ENCODE results near the gene ULK4.
"Not testable (repeated sequence)": the region's sequence is repeated elsewhere in the genome, so short reads cannot be mapped to it uniquely, and the experiment has no call there.

Gene ULK4

GRCh38 chr3:41478278-41478677 is 483.6 kb downstream of the ULK4 start:
- DNase-seq, result no peak

DNA sequence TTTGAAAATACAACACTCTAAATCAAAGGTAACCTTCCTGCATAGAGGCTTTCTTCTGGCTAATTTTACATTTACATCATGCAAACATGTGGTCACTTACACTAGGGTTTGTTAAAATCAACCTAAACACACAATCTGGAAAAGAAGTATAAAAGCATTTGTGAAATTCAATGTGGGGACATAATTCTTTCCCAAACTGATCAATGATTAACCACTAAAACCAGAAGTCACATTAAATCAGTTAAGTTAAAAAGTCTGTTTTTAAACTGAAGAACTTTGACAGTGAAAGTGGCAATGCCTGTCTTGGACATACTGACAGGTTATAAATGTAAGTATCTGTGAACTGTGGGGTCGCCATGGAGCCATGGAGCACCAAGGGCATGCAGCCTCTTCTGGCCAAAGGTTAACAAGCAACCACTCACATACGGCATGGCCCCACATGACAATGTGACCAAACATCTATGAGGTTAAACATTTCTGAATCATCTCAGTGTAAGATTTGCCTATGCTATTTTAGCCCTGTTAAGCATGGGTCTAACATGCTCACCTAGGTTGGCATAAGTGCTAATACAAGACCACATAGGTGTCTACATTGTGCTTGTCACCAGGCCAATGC is 484.4 kb downstream of the ULK4 start:
- no peak for DNase-seq

- no peak for DNase-seq
Measured at GRCh38 chr3:41469083-41469482, 492.8 kb downstream of the ULK4 start.

DNA sequence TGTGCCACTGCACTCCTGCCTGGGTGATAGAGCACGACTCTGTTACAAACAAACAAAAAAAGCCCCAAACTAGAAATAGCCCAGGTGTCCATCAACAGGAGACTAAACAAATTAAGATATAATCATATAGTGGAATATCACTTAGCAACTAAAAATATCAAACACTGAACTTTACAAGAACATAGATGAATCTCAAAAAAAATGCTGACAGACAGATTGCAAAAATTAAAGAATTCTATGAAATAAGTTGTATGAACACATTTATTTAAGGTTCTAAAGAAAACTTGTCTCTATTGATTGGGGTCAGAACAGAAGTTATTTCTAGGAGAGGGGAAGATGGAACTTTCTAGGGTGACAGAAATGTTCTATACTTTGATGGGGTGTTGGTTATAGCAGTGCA is 494.4 kb downstream of the ULK4 start:
- no peak for DNase-seq

DNA sequence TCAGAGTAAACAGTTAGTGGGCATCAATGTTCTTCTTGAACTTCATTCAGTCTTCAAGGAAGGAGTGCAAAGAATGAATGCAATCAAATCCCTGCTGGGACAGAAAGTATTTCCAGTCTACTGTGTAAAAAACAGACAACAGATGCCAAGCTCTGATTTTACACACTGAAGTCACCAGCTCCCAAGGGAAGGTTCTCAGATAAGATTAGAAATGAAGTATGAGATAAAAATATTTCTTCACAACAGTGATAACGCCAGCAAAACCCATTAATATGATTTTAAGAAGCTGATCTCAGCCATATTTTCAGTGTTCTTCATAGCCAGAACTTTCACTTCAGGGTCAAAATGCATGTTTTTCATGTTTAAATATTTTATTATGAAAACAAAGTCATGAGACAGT is 497.0 kb downstream of the ULK4 start:
- DNase-seq, result no peak

GRCh38 chr3:41464401-41464800 is 497.5 kb downstream of the ULK4 start:
- no peak for DNase-seq

- no peak for DNase-seq
Measured at GRCh38 chr3:41462103-41462691, 499.7 kb downstream of the ULK4 start.

DNA sequence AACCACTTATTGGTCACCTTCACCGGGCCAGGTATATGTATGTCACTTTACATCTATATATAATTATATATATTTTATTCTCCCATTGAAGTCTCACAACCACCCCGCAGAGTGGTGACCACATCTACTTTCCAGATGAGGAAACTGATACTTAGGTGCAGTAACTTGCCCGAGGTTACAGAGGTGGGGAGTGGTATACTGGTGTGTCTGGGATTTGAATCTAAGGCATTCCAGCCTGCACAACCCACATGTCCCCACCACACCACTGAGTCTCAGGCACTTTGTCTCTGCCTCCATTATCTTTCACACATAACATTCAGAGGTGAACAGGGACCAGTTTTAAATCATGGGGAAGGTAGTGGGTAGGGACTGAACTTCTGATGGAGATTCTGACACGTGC is 501.2 kb downstream of the ULK4 start:
- DNase-seq, result no peak

DNA sequence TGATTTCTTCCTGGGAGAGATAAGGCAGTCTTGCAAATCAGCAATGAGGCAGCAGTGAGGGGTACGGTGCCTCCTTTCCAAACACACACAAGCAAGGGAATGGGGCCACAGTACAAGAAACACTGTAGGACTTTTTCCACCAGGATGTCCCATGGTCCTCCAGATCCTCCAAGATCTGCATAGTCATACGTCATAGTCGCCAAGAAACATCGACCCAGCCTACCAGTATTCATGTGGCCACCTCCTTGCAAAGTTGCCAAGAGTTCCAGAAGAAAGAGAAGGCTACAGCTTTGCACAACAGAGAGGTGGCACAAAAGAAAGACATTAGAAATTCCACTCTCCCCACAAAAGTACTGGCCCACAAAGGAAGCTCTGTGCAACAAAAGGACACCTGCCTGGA is 504.7 kb downstream of the ULK4 start:
- DNase-seq, result no peak

DNA sequence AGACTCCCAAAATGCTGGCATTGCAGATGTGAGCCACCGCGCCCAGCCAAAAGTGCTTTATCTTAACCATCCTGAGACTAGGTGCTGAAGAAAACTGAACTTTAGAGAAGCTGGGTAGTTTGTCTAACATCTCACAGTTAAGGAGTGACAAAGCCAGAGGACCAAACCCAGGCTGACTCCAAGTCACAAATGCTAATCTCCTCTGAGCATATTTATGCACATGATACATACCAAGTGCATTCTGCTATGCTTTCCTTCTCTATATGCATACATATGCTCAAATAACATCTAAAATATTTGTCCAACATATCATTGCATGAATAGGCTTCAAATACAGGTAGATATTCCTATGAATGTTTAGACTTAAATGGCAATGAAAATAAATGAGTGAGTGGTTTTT is 505.7 kb downstream of the ULK4 start:
- no peak for DNase-seq

- DNase-seq, result not testable (repeated sequence)
Measured at GRCh38 chr3:41453618-41454017, 508.3 kb downstream of the ULK4 start.

GRCh38 chr3:41450416-41451231 is 511.3 kb downstream of the ULK4 start:
- DNase-seq, result no peak

GRCh38 chr3:41448396-41448795 is 513.5 kb downstream of the ULK4 start:
- no peak for DNase-seq

DNA sequence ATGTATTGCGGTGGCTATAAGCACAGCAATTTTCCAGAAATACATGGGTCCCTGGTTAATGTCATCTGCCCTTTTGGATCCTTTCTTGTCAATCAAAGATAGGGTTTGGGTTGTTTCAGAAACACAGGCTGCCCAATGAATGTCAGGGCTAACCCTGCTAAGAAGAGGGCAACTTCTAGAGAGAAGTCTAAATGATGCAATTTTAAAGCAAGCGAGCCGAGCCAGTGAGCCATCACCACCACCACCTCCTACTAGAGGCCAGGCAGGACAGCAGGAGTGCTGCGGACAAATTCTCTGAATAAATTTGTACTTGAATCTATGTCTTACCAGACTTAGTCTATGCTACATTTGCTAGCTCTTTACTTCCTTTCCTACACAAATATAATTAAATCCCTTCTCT is 514.2 kb downstream of the ULK4 start:
- no peak for DNase-seq

DNA sequence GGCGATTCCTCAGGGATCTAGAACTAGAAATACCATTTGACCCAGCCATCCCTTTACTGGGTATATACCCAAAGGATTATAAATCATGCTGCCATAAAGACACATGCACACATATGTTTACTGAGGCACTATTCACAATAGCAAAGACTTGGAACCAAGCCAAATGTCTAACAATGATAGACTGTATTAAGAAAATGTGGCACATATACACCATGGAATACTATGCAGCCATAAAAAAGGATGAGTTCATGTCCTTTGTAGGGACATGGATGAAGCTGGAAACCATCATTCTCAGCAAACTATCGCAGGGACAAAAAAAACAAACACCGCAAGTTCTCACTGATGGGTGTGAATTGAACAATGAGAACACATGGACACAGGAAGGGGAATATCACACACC is 515.6 kb downstream of the ULK4 start:
- not testable (repeated sequence) for DNase-seq

DNA sequence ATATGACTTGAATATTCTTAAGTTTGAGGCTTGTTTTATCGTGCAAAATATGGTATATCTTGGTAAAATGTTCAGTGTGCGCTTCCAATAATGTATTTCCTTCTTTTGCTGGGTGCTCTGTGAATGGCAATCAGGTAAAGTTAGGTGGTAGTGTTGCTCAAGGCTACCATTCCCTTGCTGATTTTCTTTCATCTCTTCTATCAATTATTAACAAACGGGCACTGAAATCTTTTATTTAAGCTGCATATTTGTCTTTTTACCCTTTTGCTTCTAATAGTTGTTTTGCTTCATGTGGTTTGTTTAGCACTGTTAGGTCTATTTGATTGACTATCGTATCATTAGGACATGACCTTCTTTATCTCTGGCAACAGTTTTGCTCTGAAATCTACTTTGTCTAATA is 520.3 kb downstream of the ULK4 start:
- DNase-seq, result no peak

- no peak for DNase-seq
Measured at GRCh38 chr3:41441139-41441538, 520.8 kb downstream of the ULK4 start.

- no peak for DNase-seq
Measured at GRCh38 chr3:41436983-41437382, 524.9 kb downstream of the ULK4 start.

- no peak for DNase-seq
Measured at GRCh38 chr3:41434781-41435180, 527.1 kb downstream of the ULK4 start.

- DNase-seq, result no peak
Measured at GRCh38 chr3:41431386-41431785, 530.5 kb downstream of the ULK4 start.

GRCh38 chr3:41430886-41431285 is 531.0 kb downstream of the ULK4 start:
- DNase-seq, result no peak

GRCh38 chr3:41430391-41430790 is 531.5 kb downstream of the ULK4 start:
- DNase-seq, result no peak

DNA sequence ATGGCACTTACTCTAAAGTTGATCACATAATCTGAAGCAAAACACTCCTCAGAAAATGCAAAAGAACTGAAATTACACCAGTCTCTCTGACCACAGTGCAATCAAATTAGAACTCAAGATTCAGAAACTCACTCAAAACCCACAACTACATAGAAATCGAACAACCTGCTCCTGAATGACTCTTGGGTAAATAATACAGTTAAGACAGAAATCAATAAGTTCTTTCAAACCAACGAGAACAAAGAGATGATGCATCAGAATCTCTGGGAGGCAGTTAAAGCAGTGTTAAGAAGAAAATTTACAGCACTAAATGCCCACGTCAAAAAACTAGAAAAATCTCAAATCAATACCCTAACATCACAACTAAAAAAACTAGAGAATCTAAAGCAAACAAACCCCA is 535.4 kb downstream of the ULK4 start:
- no peak for DNase-seq

All from T-helper 2 cell (primary cell).